NB4 (cell line): ENCODE data around the gene STX16.

ENCODE experiments used
- CTCF ChIP-seq: IDR thresholded peaks from one replicate; pipeline ENCODE4 v1.5.1; 2012; ENCODE audit warnings: low read depth, low read length
- MAX ChIP-seq: IDR thresholded peaks from 2 replicates; pipeline ENCODE4 v1.6.1; 2011; ENCODE audit warnings: low read depth, low read length
- MYC ChIP-seq: IDR thresholded peaks from 2 replicates; pipeline ENCODE4 v1.6.1; 2011; ENCODE audit warnings: low read depth, low read length
- POLR2A ChIP-seq: IDR thresholded peaks from 2 replicates; pipeline ENCODE4 v1.6.1; 2011; ENCODE audit warnings: mild to moderate bottlenecking; ENCODE audit not compliant: insufficient read length; ENCODE audit errors: extremely low read depth

GRCh38 chr20:58692579-58693225 lies 41.6 kb downstream of the STX16 start, which contains the start of gene NPEPL1:
- TF ChIP-seq POLR2A (no peak), MAX (no peak), CTCF (no peak), MYC (no peak)
